Cerebellar cortex (tissue), 1 donor: Measurements from ENCODE around the gene PCDHGA10.
"Not testable (repeated sequence)": the region's sequence is repeated elsewhere in the genome, so short reads cannot be mapped to it uniquely, and the experiment has no call there.

Experiments
- DNase-seq: peaks from one replicate; pipeline ENCODE4 v3.0.0-alpha.2; 2015; ENCODE audit warnings: low spot score

Gene PCDHGA10

GRCh38 chr5:141420855-141421488 lies 8.2 kb downstream of the PCDHGA10 start, which contains the start of gene PCDHGA11:
Gene PCDHGA11, plus strand, starts transcription at chr5:141421051. Its CDS starts 177 bp downstream, at chr5:141421228.
- no peak for DNase-seq

- DNase-seq = no peak
Observed at GRCh38 chr5:141421489-141421855, 8.7 kb downstream of the PCDHGA10 start.

- DNase-seq = no peak
Observed at GRCh38 chr5:141422742-141423291, 10.0 kb downstream of the PCDHGA10 start.

- DNase-seq = no peak
Observed at GRCh38 chr5:141427783-141428426, 15.1 kb downstream of the PCDHGA10 start.

GRCh38 chr5:141430332-141431113 lies 17.7 kb downstream of the PCDHGA10 start, which contains the start of gene PCDHGA12:
Gene PCDHGA12, plus strand, starts transcription at chr5:141430507. Its CDS starts 253 bp downstream, at chr5:141430760.
- no peak for DNase-seq

GRCh38 chr5:141431286-141431685 lies 18.5 kb downstream of the PCDHGA10 start:
- no peak for DNase-seq

- DNase-seq = not testable (repeated sequence)
Observed at GRCh38 chr5:141432308-141432707, 19.5 kb downstream of the PCDHGA10 start.

- DNase-seq = not testable (repeated sequence)
Observed at GRCh38 chr5:141432726-141433125, 19.9 kb downstream of the PCDHGA10 start.

GRCh38 chr5:141434006-141434405 lies 21.2 kb downstream of the PCDHGA10 start:
- DNase-seq = no peak

- no peak for DNase-seq
Observed at GRCh38 chr5:141437221-141437620, 24.4 kb downstream of the PCDHGA10 start.

GRCh38 chr5:141439411-141440141 lies 26.8 kb downstream of the PCDHGA10 start:
- peak; percentile 3 for DNase-seq

- no peak for DNase-seq
Observed at GRCh38 chr5:141440341-141440740, 27.6 kb downstream of the PCDHGA10 start.

- DNase-seq = no peak
Observed at GRCh38 chr5:141441571-141442170, 28.9 kb downstream of the PCDHGA10 start.

GRCh38 chr5:141465351-141465750 lies 52.6 kb downstream of the PCDHGA10 start:
- no peak for DNase-seq
